HG03520 (cell line): ENCODE data around the gene EFHD1.
"Not testable (repeated sequence)": the region's sequence is repeated elsewhere in the genome, so short reads cannot be mapped to it uniquely, and the experiment has no call there.

Experiments used
- ATAC-seq: cut with Tn5 transposase; IDR thresholded peaks from one replicate; pipeline ENCODE4 v1.9.1; 2021; ENCODE audit warnings: mild to moderate bottlenecking, moderate library complexity; ENCODE audit not compliant: unreplicated experiment

The EFHD1 gene

DNA sequence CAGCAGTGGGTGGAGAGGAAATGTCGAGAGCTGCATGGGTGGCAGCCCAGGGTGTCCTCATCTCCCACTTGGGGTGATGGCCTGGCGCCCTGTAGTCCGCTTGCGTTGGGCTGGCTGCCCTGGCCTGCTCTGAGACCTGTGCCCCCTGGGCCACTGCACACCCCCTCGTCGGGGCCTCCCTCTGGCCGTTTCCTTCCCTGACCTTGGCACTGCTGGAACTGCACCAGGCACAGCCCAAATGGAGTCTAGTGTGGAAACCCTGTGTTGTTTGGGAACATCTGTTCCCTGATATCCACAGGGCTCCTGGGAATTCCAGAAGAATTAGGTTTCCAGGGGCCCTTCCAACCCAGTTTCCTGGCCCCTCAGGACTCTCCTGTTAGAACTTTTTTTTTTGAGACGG, 13.9 kb downstream of the EFHD1 start:
- ATAC-seq = no peak

DNA sequence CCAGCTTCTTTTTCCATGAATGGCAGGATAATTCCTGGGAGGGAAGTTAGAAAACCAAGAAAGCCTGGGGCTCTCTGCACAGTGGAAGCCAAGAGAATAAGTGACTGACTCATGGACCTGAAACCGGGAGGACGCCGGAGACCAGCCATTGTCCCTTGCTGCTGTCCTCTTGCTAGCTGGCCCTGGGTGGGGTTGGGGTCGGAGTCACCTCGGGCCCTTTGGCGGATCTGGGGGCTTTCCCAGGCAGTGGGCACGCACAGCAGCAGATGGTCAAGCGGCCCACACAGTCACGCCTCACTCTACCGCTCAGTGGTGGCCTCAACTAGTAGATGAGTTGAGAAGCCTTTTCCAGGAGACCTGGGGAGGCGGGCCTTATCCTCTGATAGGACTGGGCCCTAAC, 15.6 kb downstream of the EFHD1 start:
- ATAC-seq = no peak

DNA sequence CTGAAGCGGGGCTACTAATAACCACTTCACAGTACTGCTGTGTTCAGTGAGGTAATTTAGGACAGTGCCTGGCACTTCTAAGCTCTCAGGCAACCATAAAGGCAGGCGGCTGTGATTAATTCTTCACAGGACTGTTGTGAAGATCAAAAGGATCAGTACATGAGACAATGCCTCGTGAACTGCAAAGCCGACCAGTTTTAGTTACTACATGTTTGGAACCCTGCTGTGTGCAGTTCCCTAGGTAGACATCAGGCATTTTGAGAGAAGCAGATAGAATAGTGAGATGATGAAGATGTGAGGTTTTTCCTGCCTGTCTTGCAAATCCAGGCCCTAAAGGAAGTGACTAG, 19.1 kb downstream of the EFHD1 start:
- ATAC-seq = no peak

DNA sequence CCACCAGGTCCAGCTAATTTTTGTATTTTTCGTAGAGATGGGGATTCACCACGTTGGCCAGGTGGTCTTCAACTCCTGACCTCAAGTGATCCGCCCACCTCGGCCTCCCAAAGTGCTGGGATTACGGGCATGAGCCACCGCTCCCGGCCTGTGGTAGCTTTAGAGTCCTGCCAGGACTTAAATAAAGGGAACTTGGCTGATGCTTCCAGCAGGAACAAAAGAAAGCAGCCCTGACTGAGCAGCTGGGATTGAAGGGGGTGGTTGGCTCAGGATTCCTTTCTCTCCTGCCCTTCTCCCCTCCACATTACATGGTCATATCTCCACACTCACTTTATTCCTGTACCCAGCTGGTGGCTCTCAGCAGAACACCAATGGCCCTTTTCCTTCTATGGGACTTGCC, 20.0 kb downstream of the EFHD1 start:
- ATAC-seq = no peak

DNA sequence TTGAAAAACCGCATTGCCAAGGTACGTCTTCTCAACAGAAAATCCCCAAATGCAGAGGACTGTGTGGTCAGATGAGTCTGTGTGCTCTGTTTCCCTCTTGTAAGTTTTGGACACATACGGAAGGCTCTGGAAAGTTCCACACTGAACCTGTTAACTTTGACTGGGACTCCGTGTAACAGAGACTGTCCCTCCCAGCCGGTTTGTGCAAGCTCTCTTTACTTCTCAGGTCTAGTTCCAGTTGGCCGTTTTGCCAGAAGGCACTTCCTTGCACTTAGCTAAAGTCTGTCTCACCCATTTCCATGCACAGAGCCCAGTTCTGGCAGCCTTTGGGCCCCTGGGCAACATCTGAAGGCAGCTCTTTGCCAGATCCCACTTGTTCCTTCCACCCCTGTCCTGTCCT, 22.0 kb downstream of the EFHD1 start:
- ATAC-seq = no peak

DNA sequence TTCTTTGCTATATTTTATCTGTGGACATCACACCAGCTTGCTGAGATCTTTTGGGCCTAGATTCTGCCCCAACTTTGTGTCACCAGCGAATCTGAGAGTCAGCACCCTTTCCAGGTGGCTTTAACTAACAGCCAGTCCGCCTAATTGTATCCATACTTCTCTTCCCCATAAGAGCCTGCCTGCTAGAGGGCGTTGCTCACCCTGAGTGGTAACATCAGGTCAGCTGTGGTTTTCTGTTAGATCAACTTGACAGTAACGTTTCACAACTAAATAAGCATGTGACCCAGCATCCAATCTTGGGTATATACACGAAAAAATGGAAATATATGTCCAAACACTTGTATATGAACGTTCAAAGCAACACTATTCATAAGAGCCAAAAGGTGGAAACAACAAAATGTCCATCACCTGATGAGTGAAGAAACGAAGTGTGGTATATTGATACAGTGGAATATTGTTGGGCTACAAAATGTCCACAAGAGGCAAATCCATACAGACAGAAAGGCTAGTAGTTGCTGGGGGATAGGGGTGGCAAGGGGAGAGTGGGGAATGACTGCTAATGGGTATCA, 24.9 kb downstream of the EFHD1 start:
- no peak for ATAC-seq

DNA sequence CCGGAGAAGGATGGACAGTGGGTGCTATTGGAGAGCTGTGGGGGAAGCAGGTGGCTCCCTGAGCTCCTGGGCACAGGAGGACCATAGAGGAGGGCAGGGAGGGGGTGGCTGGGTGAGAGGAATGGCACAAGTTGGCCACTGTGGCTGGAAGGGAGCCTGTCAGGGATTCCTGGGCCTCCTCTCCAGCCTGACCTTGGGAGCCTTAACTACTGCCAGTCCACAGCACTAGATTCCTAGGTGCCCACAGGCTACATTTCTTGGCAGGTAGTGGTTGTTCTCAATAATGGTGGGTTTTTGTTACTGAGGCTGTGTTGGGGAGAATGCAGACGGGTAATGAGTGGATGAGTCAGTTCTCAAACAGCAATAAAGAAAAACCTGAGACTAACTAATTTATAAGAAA, 26.0 kb downstream of the EFHD1 start:
- ATAC-seq = no peak

DNA sequence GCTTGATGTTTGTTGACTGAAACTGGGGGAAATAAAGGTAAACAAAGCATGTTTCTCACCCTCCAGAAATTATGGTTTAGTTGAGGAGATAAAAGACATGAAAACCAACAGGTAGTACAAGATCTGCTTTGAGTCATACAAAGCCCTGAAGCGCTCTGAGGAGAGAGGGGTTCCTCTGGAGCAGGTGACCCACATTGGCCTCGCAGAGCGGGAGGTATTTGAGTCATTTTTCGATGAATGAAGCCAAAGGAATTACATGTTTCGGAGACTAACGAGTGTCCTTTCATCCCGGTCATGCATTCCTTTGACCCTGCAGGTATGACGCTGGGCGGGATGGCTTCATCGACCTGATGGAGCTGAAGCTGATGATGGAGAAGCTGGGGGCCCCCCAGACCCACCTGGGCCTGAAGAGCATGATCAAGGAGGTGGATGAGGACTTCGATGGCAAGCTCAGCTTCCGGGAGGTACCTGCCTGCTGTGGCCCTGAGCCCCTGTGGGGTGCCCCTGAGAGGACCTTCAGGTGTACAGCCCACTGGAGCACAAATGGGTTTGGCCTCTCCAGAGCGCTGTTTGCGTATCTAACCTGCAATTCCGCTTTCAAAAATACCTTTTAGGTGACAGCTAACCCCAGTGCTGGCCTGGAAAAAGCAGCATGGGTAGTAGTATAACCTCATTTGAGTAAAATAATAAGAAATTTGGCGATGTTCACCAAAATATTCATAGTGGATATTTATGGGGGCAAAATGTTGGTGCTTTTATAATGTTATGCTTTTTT, 29.3 kb downstream of the EFHD1 start:
- ATAC-seq = no peak

DNA sequence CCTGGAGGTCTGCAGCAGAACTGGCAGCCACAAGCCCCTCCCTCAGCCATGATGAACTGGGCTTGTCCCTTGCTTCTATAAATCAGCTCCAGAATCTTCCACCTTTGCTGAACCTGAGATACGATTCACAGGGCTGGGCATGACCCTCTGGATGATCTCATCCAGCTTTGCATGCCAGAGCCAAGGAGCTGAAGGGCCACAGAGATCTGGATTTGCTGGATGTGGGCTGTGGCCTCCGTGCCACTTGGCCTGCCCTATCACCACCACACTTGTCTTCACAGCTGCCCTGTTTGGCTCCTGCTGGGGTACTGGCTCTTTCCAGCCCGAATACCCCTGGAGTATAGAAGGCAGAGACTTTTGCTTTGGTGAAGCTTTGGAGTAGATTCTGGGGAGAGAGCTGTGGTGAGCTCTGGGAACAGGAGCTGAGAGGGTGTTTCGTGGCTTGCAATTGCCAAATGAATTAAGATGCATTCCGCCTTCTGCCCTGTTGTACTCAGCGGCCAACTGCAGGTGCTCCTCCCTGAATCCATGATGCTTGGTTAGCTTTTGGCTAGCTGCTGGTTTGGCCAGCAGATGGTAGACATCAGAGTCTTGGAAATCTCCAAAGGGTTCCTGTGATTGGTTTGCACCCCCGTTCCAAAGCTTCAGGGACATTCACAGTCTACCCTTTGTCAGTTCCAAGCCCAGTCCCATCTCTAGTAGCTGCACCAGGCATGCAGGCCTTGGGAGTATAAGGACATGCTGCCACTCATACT, 32.8 kb downstream of the EFHD1 start:
- ATAC-seq = no peak

DNA sequence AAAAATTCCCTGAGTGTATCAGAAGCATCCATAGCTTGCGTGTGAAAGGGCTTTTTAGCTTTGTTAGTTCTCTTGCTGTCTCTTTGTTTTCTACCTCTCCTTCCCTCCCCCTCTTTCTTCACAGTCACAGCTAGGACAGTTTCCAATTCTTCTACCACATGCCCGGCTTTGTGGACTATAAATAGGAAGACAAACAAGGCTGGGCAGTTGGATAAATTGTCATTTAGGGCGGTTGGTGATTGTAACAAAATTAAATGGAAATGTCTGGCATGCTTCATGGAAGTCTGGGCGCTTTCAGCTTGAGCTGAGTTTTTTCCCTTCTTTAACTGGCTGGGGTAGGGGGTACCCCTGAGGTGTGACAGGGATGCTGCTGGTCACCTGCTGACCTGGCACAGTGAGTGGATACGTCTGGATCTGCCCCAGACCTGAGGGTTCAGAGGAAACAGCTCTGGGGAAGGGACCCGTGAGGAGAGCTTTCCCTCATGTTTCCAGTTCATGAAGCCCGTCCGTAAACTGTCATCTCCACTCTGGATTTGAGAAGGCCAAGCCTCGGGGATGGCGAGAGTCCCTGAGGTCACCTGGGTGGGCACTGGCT, 34.7 kb downstream of the EFHD1 start:
- no peak for ATAC-seq

DNA sequence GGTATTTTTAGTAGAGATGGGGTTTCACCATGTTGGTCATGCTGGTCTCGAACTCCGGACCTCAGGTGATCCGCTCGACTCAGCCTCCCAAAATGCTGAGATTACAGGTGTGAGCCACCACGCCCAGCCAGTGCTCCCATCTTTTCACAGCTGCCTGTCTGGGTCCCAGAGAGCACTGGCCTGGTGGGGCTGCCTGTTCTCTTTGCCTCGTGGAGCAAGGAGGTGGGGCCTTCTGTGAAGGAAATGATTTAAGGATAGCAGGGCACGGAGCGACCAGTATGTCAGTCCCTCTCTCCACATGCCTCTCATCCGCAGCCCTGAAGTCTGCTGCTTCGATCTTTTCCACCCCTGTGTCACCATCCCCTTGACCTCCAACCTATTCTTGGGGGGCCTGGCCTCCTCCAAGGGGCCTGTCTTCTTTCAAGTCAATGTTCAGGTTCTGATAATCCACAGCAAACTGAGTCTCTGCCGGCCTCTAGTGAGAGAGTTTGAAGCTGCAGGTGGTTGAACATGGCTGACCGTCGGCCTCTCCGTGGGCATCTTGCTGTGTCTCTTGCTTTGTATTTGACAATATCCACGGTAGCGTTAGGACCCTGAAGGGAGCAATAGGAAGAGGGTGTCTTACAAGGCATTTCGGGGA, 35.5 kb downstream of the EFHD1 start:
- no peak for ATAC-seq

DNA sequence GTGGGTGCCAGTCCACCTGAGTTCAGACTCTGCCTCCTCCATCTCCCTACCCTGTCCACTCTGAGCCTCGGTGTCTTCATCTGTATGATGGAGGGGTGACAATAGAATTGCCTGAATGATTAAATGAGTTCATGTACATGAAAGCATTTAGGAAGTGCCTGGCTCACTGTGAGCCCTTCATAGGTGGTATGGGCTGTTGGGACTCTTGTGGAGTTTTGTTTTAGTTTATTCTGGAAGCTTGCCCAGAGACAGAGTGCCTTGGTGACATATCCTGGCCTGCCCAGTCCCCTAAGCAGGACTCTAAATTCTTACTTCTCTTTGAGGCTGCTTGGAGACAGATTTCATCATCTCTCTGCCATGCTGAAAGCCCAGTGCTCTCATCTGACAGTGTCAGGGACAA, 39.2 kb downstream of the EFHD1 start:
- ATAC-seq = no peak

DNA sequence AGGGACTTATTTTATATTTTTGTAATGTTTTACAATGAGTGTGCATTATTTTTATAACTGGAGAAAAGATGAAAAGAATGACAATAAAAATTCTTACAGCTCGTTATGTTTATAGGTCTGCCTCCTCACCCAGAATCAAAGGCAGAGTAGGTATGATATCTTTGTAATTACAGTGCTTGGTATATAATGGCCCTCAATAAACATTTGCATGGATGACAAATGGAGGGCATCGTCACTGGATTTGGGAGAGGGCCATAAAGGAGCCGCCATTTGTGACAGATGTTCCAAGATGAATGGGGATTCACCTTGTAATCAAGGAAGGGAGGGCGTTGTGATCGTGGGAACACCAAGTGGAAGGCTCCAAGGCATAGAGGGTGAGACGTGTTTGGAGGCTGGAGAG, 41.1 kb downstream of the EFHD1 start:
- no peak for ATAC-seq

DNA sequence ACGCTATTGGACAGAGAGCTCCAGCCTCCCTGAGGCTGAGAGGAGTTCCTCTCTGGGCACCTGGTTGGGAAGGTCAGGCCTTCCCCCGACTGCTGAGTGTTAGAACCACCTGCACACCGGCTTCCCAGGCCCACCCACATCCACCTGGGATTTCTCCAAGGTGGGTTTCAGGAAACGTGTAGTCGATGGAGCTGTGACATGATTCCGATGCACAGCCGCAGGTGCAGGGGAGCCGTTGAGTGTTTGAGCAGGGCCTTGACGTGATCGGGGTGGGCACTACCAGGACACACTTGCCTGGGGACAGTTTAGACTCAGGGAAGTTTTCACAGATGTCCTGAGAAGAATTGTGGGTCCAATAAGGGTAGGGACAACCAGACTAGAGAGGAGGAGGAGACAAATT, 42.0 kb downstream of the EFHD1 start:
- ATAC-seq = no peak

DNA sequence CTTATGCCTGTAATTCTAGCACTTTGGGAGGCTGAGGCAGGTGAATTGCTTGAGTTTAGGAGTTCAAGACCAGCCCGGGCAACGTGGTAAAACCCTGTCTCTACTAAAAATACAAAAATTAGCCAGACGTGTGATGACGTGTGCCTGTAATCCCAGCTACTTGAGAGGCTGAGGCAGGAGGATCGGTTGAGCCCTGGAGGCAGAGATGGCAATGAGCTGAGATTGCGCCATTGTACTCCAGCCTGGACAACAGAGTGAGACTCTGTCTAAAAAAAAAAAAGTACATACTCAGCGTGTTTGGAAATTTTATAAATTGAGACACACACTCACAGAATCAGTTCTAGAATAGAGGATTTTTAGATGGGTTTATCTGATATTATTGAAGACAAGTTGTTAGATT, 46.6 kb downstream of the EFHD1 start:
- ATAC-seq = no peak

DNA sequence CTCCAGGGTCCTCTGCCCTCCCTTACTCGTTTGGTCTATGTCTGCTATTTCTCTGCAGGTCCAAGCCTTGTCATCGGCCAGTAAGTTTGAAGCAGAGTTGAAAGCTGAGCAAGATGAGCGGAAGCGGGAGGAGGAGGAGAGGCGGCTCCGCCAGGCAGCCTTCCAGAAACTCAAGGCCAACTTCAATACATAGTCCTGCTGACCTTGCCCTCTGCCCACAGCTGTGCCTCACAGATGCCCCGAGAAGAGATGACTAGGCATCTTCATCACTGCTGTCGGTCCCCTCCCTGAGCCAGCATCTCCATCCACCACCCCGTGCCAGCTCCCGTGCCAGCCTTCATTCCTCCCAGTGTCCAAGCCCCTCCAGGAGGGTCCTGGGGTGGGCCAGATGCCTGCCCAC, 48.1 kb downstream of the EFHD1 start:
- ATAC-seq = no peak

DNA sequence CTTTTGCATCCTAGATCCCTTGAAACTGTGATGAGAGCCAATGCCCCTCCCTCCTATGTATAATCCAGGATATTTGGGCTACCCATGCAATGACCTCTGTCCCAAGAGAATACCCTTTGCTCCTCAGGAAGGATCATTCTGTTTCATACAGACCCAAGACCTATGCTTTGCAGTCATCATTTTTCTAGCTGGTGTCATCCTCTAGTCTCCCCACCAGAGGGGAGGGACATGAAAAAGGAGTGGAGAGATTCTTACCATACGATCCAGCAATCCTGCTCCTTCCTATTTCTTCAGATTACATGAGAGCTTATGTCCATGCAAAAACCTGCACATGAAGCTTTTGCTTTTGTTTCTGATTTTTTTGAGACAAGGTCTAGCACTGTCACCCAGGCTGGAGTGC, 50.0 kb downstream of the EFHD1 start:
- no peak for ATAC-seq

DNA sequence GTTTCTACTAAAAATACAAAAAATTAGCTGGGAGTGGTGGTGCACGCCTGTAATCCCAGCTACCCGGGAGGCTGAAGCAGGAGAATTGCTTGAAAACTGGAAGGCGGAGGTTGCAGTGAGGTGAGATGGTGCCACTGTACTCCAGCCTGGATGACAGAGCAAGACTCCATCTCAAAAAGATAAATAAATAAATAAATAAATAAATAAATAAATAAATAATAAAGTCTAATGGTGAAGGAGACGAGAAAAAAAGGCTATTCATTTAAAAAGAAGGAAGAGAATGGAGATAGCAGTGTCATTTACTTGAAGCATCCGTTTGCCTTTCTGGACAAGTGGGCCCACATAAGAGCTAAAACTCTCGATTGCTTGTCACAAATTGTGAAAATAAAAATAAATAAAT, 52.0 kb downstream of the EFHD1 start:
- ATAC-seq = not testable (repeated sequence)

DNA sequence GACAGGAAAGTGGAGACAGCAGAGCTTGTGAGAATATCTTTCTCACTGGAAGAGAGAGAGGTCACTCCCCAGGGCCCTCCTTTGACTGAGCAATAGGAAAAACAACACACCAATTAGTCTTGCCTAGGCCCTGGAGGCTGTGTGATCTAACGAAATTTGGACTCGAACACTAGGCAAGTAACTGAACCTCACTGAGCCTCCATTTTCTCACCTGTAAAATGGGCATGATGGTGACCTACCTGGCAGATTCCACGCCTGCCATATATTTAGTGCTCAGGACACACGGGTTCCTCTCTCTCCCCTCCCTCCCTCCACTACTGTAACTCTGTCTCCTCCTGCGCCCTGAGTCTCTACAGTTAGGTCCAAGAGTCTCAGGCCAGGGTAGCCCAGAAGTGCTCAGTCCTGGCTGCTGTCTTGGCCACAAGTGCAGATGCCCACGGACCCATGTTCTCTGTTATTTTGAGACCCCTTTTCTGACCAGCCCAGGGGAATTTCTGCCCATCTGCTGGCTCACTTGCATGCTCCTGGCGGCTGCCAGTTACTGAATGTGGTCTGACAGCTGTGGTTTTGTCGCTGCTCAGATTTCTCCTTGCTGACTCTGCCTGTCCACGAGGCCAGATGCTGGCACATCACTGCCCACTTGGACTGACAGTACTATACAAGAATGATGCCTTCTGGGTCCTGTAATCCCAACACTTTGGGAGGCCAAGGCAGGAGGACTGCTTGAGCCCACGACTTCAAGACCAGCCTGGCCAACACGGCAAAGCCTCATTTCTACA, 54.2 kb downstream of the EFHD1 start:
- ATAC-seq = no peak

DNA sequence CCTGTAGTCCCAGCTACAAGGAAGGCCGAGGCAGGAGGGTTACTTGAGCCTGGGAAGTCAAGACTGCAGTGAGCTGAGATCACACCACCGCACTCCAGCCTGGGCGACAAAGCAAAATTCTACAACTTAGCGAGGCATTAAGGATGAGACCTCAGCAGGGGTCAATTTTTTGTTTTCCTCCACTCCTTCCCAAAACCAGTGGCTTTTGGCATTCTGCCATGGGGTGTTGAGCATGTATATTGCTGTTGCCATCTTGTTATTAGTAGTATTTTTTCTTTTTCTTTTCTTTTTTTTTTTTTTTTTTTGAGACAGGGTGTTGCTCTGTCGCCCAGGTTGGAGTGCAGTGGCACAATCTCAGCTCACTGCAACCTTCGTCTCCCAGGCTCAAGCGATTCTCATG, 54.8 kb downstream of the EFHD1 start:
- ATAC-seq = no peak
